Measurements from ENCODE around the gene INSM2. TPM values are rescaled to one million over a fixed set of nuclear protein-coding genes. Genes with fewer than 3 reads are reported as not detected.

Gene INSM2
- total RNA-seq, 1 experiment from 2014 or later, result not detected

GRCh38 chr14:35526962-35527361 is 7.0 kb upstream of the INSM2 start:
- Histone ChIP-seq H3K36me3 (no peaks in the 10 kb centered on the region), H3K4me1 (replicated peaks) (no peaks in the 10 kb centered on the region), H3K27me3 (replicated peaks) (peaks cover 25% of the 10 kb centered on the region), H3K27ac (no peak overlapping the region), H3K4me3 (no peak overlapping the region), H3K9me3 (replicated peaks) (no peaks in the 10 kb centered on the region)
- no peak for DNase-seq (ENCODE audit: low read depth in 1 of 2, low spot score in 2 of 2)

DNA sequence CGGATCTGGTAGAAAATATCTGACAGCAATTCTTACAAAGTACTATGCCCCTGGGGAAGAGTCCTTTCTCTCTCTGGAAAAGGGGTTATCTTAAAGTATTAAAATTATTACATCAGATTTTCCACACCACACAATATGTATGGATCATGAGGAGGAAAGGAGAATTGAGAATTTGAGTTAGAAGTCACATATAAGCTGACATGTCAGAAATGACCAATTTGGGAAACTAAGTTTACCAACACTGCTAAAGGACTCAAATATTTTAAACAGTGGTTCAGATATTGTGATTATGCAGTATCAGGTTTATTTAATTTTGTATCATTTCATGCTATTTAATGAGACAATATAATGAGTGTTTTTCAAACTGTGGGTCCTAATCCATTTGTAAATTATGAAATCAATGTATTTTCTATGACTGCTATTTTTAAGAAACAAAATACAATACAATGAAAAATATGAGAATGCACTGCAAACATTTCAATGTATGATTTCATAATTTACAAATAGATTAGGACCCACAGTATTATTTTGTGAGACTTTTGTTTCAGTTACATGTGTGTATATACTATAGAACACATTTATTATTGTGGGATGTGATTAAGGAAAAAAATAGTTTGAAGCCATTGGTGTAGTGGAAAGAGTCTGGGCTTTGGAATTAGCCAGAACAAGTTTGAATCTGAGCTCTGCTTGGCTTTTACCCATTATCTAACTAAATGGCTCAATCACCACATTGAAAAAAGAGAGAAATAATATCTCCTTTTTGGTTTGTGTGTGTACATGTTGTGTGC is 1.8 kb upstream of the INSM2 start:
- H3K9me3 ChIP-seq (replicated peaks), result 0 out of 2 replicates have a peak, but pooled peaks cover 5% of the 10 kb centered on the region
- H3K4me3 ChIP-seq, result no peak overlapping the region
- H3K4me1 ChIP-seq (replicated peaks), result peaks cover 27% of the 10 kb centered on the region
- H3K27me3 ChIP-seq (replicated peaks), result peaks cover 67% of the 10 kb centered on the region
- no peak for DNase-seq (ENCODE audit: low read depth in 1 of 2, low spot score in 2 of 2)
- H3K36me3 ChIP-seq, result no peaks in the 10 kb centered on the region
- no peak overlapping the region for H3K27ac ChIP-seq

DNA sequence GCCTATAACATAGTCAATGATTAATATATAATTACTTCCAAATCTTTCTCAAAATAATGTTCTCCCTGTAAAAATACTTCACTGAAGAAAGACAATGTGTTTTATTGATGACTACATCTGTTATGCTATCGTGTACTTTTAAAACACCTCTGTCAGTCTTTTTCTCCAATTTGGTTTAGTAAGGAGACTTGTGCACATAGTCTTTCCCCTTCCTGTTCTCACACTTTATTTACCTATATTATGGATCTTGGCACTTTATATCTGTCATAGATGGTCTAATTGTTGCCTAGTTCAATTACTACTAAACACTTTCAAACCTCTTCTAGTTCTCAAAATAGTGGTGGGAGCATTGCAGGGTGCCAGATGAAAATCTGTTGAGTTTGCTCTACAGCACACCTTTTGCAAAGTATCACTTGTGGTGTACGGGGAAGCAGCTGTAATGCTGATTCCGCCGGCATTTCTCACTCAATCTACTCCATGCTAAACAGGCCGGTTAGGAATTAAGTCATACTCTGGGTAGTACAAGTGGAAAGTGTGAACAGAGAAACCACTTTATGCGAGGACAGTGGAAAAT is 1.1 kb upstream of the INSM2 start:
- no peaks in the 10 kb centered on the region for H3K36me3 ChIP-seq
- peak overlapping the region; percentile 35; the same call in 1 of the 2 replicates for H3K4me3 ChIP-seq
- H3K27ac ChIP-seq, result no peak overlapping the region
- H3K27me3 ChIP-seq (replicated peaks), result peaks cover 67% of the 10 kb centered on the region
- no peak for DNase-seq (ENCODE audit: low read depth in 1 of 2, low spot score in 2 of 2)
- H3K4me1 ChIP-seq (replicated peaks), result peaks cover 27% of the 10 kb centered on the region
- H3K9me3 ChIP-seq (replicated peaks), result 0 out of 2 replicates have a peak, but pooled peaks cover 5% of the 10 kb centered on the region

GRCh38 chr14:35534208-35534872 is 376 bp downstream of the INSM2 start:
- Histone ChIP-seq H3K9me3 (replicated peaks) (0 out of 2 replicates have a peak, but pooled peaks cover 5% of the 10 kb centered on the region), H3K4me3 (peak overlapping the region; percentile 35), H3K36me3 (no peaks in the 10 kb centered on the region), H3K27ac (no peak overlapping the region), H3K27me3 (replicated peaks) (peaks cover 58% of the 10 kb centered on the region), H3K4me1 (replicated peaks) (peaks cover 27% of the 10 kb centered on the region)
- DNase-seq (ENCODE audit: low read depth in 1 of 2, low spot score in 2 of 2), result no peak

GRCh38 chr14:35534873-35535482 is 1.0 kb downstream of the INSM2 start:
- DNase-seq (ENCODE audit: low read depth in 1 of 2, low spot score in 2 of 2), result peak in 1 of 2 experiments; percentile 41
- Histone ChIP-seq H3K9me3 (replicated peaks) (0 out of 2 replicates have a peak, but pooled peaks cover 5% of the 10 kb centered on the region), H3K4me1 (replicated peaks) (peaks cover 27% of the 10 kb centered on the region), H3K36me3 (no peaks in the 10 kb centered on the region), H3K27me3 (replicated peaks) (peaks cover 58% of the 10 kb centered on the region), H3K4me3 (no peak overlapping the region), H3K27ac (no peak overlapping the region)

- peaks cover 54% of the 10 kb centered on the region for H3K27me3 ChIP-seq (replicated peaks)
- H3K9me3 ChIP-seq (replicated peaks), result 0 out of 2 replicates have a peak, but pooled peaks cover 5% of the 10 kb centered on the region
- H3K4me1 ChIP-seq (replicated peaks), result peaks cover 27% of the 10 kb centered on the region
- H3K27ac ChIP-seq, result no peak overlapping the region
- no peaks in the 10 kb centered on the region for H3K36me3 ChIP-seq
- no peak overlapping the region for H3K4me3 ChIP-seq
- no peak for DNase-seq (ENCODE audit: low read depth in 1 of 2, low spot score in 2 of 2)
Measured at GRCh38 chr14:35535483-35536112, 1.6 kb downstream of the INSM2 start.

- H3K27me3 ChIP-seq (replicated peaks), result peaks cover 13% of the 10 kb centered on the region
- no peak overlapping the region for H3K27ac ChIP-seq
Measured at GRCh38 chr14:35539969-35540368, 6.0 kb downstream of the INSM2 start.

GRCh38 chr14:35543006-35543405 is 9.0 kb downstream of the INSM2 start:
- Histone ChIP-seq H3K4me1 (replicated peaks) (no peaks in the 10 kb centered on the region), H3K36me3 (no peaks in the 10 kb centered on the region), H3K27ac (no peak overlapping the region), H3K4me3 (no peak overlapping the region), H3K9me3 (replicated peaks) (no peaks in the 10 kb centered on the region), H3K27me3 (replicated peaks) (no peaks in the 10 kb centered on the region)
- no peak for DNase-seq (ENCODE audit: low read depth in 1 of 2, low spot score in 2 of 2)

More at GRCh38 chr14:35539969-35540368, 6.0 kb downstream of the INSM2 start:
- Histone ChIP-seq H3K36me3 (no peaks in the 10 kb centered on the region), H3K4me3 (no peak overlapping the region), H3K4me1 (replicated peaks) (peaks cover 8% of the 10 kb centered on the region), H3K9me3 (replicated peaks) (0 out of 2 replicates have a peak, but pooled peaks cover 5% of the 10 kb centered on the region)
- no peak for DNase-seq (ENCODE audit: low read depth in 1 of 2, low spot score in 2 of 2)

DNA sequence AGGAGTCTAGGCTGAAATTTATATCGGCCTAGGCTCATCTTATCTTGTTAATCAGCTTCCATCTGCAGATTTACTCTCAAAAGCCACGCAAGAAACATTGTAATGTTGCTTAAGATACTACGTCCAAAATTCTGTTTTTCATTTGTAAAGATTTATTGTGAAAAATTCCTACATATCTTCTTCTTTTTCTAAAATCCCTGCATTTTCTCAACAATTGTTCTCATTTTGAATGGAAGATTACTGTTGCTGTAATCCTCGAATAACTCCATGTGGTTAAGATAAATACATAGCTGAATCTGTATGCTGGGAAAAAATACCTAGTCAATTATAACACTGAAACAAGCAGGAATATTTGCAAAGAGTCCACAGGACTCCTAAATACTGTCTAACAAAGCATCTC is 15.6 kb downstream of the INSM2 start:
- Histone ChIP-seq H3K36me3 (no peaks in the 10 kb centered on the region), H3K27ac (no peak overlapping the region), H3K9me3 (replicated peaks) (no peaks in the 10 kb centered on the region), H3K4me1 (replicated peaks) (no peaks in the 10 kb centered on the region), H3K4me3 (no peak overlapping the region), H3K27me3 (replicated peaks) (no peaks in the 10 kb centered on the region)
- no peak for DNase-seq (ENCODE audit: low read depth in 1 of 2, low spot score in 2 of 2)

DNA sequence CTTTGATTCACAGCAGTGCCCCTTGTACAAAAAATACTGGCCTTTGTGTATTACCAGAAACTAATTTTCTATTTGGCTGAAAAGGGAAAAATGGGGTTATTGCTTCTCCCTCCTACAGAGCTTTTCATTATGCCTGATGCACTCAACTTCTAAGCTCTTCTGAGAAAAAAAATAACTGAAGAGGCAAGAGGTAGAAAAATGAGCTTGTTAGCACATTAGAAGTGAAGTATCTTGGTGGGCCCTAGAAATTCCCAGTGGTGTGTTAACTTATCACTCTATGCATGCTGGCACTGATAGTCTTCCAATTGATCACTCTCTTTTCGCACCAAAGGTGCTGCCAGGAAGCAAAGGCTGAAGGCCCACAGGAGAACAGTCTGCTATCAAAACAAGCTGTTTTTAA is 17.1 kb downstream of the INSM2 start:
- Histone ChIP-seq H3K27ac (no peak overlapping the region), H3K9me3 (replicated peaks) (no peaks in the 10 kb centered on the region), H3K27me3 (replicated peaks) (no peaks in the 10 kb centered on the region), H3K4me3 (no peak overlapping the region), H3K4me1 (replicated peaks) (no peaks in the 10 kb centered on the region), H3K36me3 (no peaks in the 10 kb centered on the region)
- DNase-seq (ENCODE audit: low read depth in 1 of 2, low spot score in 2 of 2), result no peak

DNA sequence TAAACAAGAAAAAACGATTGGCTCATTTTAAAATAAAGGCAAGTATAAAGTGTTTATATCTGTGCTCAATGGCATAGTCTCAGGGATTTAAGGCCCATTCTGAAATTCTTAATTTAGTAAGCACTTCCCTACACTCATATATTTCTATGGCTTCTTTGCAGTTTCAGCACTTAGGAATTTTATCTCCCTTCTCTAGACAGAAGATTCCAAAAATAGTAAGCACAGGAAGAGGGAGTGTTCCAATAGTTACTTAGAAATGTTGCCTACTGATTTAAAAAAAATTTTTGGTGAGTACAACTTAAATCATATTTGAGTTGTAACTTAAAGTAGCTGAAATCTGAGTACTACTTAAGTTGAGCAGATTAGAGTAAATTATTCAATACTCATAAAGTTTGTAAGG is 19.8 kb downstream of the INSM2 start:
- Histone ChIP-seq H3K27me3 (replicated peaks) (no peaks in the 10 kb centered on the region), H3K4me3 (no peak overlapping the region), H3K36me3 (no peaks in the 10 kb centered on the region), H3K27ac (no peak overlapping the region), H3K4me1 (replicated peaks) (no peaks in the 10 kb centered on the region), H3K9me3 (replicated peaks) (no peaks in the 10 kb centered on the region)
- DNase-seq (ENCODE audit: low read depth in 1 of 2, low spot score in 2 of 2), result no peak

DNA sequence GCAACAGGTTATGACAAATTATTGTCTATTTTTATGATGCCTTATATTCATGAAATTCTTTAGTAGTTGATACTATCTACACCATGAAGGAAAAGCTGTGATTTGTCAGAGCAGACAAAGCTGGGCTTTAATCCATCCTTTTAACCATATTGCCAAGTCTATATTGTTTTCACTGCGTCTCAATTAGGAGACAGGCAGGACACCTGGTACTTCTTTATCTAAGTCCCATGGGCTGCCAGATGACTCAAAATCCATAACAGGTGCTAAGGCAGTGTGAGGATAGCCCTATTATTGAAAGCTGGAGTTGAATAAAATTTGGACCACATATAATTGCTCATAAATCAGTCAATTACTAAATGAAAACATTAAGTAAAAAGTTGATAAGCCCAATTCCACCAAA is 22.6 kb downstream of the INSM2 start:
- Histone ChIP-seq H3K4me3 (no peak overlapping the region), H3K9me3 (replicated peaks) (no peaks in the 10 kb centered on the region), H3K27ac (no peak overlapping the region), H3K27me3 (replicated peaks) (no peaks in the 10 kb centered on the region), H3K36me3 (no peaks in the 10 kb centered on the region), H3K4me1 (replicated peaks) (no peaks in the 10 kb centered on the region)
- DNase-seq (ENCODE audit: low read depth in 1 of 2, low spot score in 2 of 2), result no peak

- Histone ChIP-seq H3K4me1 (replicated peaks) (no peaks in the 10 kb centered on the region), H3K4me3 (no peak overlapping the region), H3K9me3 (replicated peaks) (no peaks in the 10 kb centered on the region), H3K36me3 (no peaks in the 10 kb centered on the region), H3K27me3 (replicated peaks) (no peaks in the 10 kb centered on the region), H3K27ac (no peak overlapping the region)
- DNase-seq (ENCODE audit: low read depth in 1 of 2, low spot score in 2 of 2), result no peak
Measured at GRCh38 chr14:35557221-35557747, 23.3 kb downstream of the INSM2 start.

Measured in SJSA1 (cell line).